Measurements from ENCODE around the gene DPPA4. TPM values are rescaled to one million over a fixed set of nuclear protein-coding genes. Genes with fewer than 3 reads are reported as not detected.

The DPPA4 gene
- total RNA-seq, 5 donors from 2014 or later (not counting 1 experiment from before 2014, with no cell fraction given): 1.1 to 4.4 (median 1.5) TPM

GRCh38 chr3:109330405-109330804, 6.9 kb downstream of the DPPA4 start:
- Histone ChIP-seq H3K27ac (ENCODE audit: low read length) (no peak overlapping the region), H3K9me3 (no peaks in the 10 kb centered on the region), H3K27me3 (replicated peaks in 1 of 2; ENCODE audit: control insufficient read depth in 2 of 2, extremely low read depth in 1 of 2, insufficient read depth in 2 of 2, low read length in 1 of 2) (peaks cover 0 to 4% of the 10 kb centered on the region in 2 experiments), H3K36me3 (ENCODE audit: control insufficient read depth in 2 of 2, extremely low read depth in 1 of 2, insufficient read depth in 1 of 2, low read length in 1 of 2) (no peaks in the 10 kb centered on the region), H3K4me1 (ENCODE audit: control insufficient read depth in 1 of 2, extremely low read depth in 1 of 2, insufficient read depth in 2 of 2, low read length in 2 of 2) (no peaks in the 10 kb centered on the region), H3K4me3 (ENCODE audit: control insufficient read depth in 1 of 2, extremely low read depth in 1 of 2, low read length in 1 of 2) (no peak overlapping the region)
- no peaks in the 10 kb centered on the region for H3K9me3 Mint-ChIP-seq
- H3K27ac Mint-ChIP-seq: no peak overlapping the region
- peaks cover 0 to 5% (median 0%) of the 10 kb centered on the region in 3 donors for H3K4me1 Mint-ChIP-seq
- peaks cover 4 to 10% of the 10 kb centered on the region in 2 donors for H3K27me3 Mint-ChIP-seq
- POLR2A ChIA-PET: no interaction called here
- DNase-seq (no peak), ATAC-seq (replicated peaks in 1 of 4) (no peak)
- no peaks in the 10 kb centered on the region for H3K36me3 Mint-ChIP-seq
- H3K4me3 Mint-ChIP-seq: no peak overlapping the region
- WGBS (ENCODE audit: insufficient coverage): 88% methylated on average over 4 of the region's 7 CpGs
- CTCF ChIA-PET: no interaction called here

- H3K4me3 ChIP-seq (ENCODE audit: control insufficient read depth in 1 of 2, extremely low read depth in 1 of 2, low read length in 1 of 2): no peak overlapping the region
- H3K9me3 ChIP-seq: no peaks in the 10 kb centered on the region
- H3K27ac Mint-ChIP-seq: no peak overlapping the region
- no peak for ATAC-seq (replicated peaks in 1 of 4)
- H3K4me3 Mint-ChIP-seq: no peak overlapping the region
- H3K36me3 Mint-ChIP-seq: no peaks in the 10 kb centered on the region
- no peaks in the 10 kb centered on the region for H3K9me3 Mint-ChIP-seq
- DNase-seq: no peak
- ChIA-PET POLR2A (no interaction called here), CTCF (no interaction called here)
- no peaks in the 10 kb centered on the region for H3K4me1 ChIP-seq (ENCODE audit: control insufficient read depth in 1 of 2, extremely low read depth in 1 of 2, insufficient read depth in 2 of 2, low read length in 2 of 2)
- peaks cover 0 to 1% of the 10 kb centered on the region in 2 donors for H3K27me3 Mint-ChIP-seq
- H3K4me1 Mint-ChIP-seq: no peaks in the 10 kb centered on the region
- H3K27ac ChIP-seq (ENCODE audit: low read length): no peak overlapping the region
- no peaks in the 10 kb centered on the region for H3K36me3 ChIP-seq (ENCODE audit: control insufficient read depth in 2 of 2, extremely low read depth in 1 of 2, insufficient read depth in 1 of 2, low read length in 1 of 2)
- peaks cover 0 to 5% of the 10 kb centered on the region in 2 experiments for H3K27me3 ChIP-seq (replicated peaks in 1 of 2; ENCODE audit: control insufficient read depth in 2 of 2, extremely low read depth in 1 of 2, insufficient read depth in 2 of 2, low read length in 1 of 2)
- no CpG with 5 or more reads among the region's 3 CpGs for WGBS (ENCODE audit: insufficient coverage)
Measured at GRCh38 chr3:109328202-109328601, 9.1 kb downstream of the DPPA4 start.

GRCh38 chr3:109325657-109326056, 11.7 kb downstream of the DPPA4 start:
- ATAC-seq (replicated peaks in 1 of 4) (no peak), DNase-seq (no peak)
- Mint-ChIP-seq H3K27ac (no peak overlapping the region), H3K36me3 (no peaks in the 10 kb centered on the region), H3K4me3 (no peak overlapping the region), H3K4me1 (no peaks in the 10 kb centered on the region), H3K27me3 (peaks cover 0 to 1% of the 10 kb centered on the region in 2 donors), H3K9me3 (no peaks in the 10 kb centered on the region)
- Histone ChIP-seq H3K4me3 (ENCODE audit: control insufficient read depth in 1 of 2, extremely low read depth in 1 of 2, low read length in 1 of 2) (no peak overlapping the region), H3K36me3 (ENCODE audit: control insufficient read depth in 2 of 2, extremely low read depth in 1 of 2, insufficient read depth in 1 of 2, low read length in 1 of 2) (no peaks in the 10 kb centered on the region), H3K27ac (ENCODE audit: low read length) (no peak overlapping the region), H3K9me3 (no peaks in the 10 kb centered on the region), H3K4me1 (ENCODE audit: control insufficient read depth in 1 of 2, extremely low read depth in 1 of 2, insufficient read depth in 2 of 2, low read length in 2 of 2) (no peaks in the 10 kb centered on the region), H3K27me3 (replicated peaks in 1 of 2; ENCODE audit: control insufficient read depth in 2 of 2, extremely low read depth in 1 of 2, insufficient read depth in 2 of 2, low read length in 1 of 2) (peaks cover 0 to 3% of the 10 kb centered on the region in 2 experiments)
- no CpG with 5 or more reads among the region's 3 CpGs for WGBS (ENCODE audit: insufficient coverage)
- ChIA-PET CTCF (interaction anchor here in 1 of 2 donors (0.6 kb wide), 2 partner anchors 130 to 803 kb away, joined by 3 to 4 read pairs; no protein-coding TSS in a partner anchor), POLR2A (no interaction called here)

- Mint-ChIP-seq H3K36me3 (no peaks in the 10 kb centered on the region), H3K4me3 (no peak overlapping the region), H3K9me3 (no peaks in the 10 kb centered on the region), H3K27me3 (peaks cover 0 to 1% of the 10 kb centered on the region in 2 donors), H3K27ac (no peak overlapping the region), H3K4me1 (no peaks in the 10 kb centered on the region)
- Histone ChIP-seq H3K9me3 (no peaks in the 10 kb centered on the region), H3K4me1 (ENCODE audit: control insufficient read depth in 1 of 2, extremely low read depth in 1 of 2, insufficient read depth in 2 of 2, low read length in 2 of 2) (no peaks in the 10 kb centered on the region), H3K36me3 (ENCODE audit: control insufficient read depth in 2 of 2, extremely low read depth in 1 of 2, insufficient read depth in 1 of 2, low read length in 1 of 2) (no peaks in the 10 kb centered on the region), H3K27ac (ENCODE audit: low read length) (no peak overlapping the region), H3K4me3 (ENCODE audit: control insufficient read depth in 1 of 2, extremely low read depth in 1 of 2, low read length in 1 of 2) (no peak overlapping the region), H3K27me3 (replicated peaks in 1 of 2; ENCODE audit: control insufficient read depth in 2 of 2, extremely low read depth in 1 of 2, insufficient read depth in 2 of 2, low read length in 1 of 2) (peaks cover 0 to 3% of the 10 kb centered on the region in 2 experiments)
- CTCF ChIA-PET: interaction anchor here in 1 of 2 donors (0.6 kb wide), 1 partner anchor 98 kb away, joined by 3 read pairs; no protein-coding TSS in a partner anchor
- ATAC-seq (replicated peaks in 1 of 4) (no peak), DNase-seq (no peak)
- POLR2A ChIA-PET: no interaction called here
- whole genome bisulfite sequencing (ENCODE audit: insufficient coverage): 90% methylated on average over 2 of the region's 5 CpGs
Measured at GRCh38 chr3:109325109-109325508, 12.2 kb downstream of the DPPA4 start.

GRCh38 chr3:109316162-109316730, 21.1 kb downstream of the DPPA4 start, which contains the start of gene DPPA2:
Gene DPPA2, minus strand, starts transcription at chr3:109316517. Its CDS starts 1,975 bp downstream, at chr3:109314542.
- H3K4me1 ChIP-seq (ENCODE audit: control insufficient read depth in 1 of 2, extremely low read depth in 1 of 2, insufficient read depth in 2 of 2, low read length in 2 of 2): no peaks in the 10 kb centered on the region
- H3K4me3 Mint-ChIP-seq: no peak within 1 kb of the TSS
- ATAC-seq (replicated peaks in 1 of 4) (no peak), DNase-seq (no peak)
- H3K27me3 ChIP-seq (replicated peaks in 1 of 2; ENCODE audit: control insufficient read depth in 2 of 2, extremely low read depth in 1 of 2, insufficient read depth in 2 of 2, low read length in 1 of 2): no peaks in the 10 kb centered on the region
- H3K27ac Mint-ChIP-seq: no peak within 1 kb of the TSS
- 94% methylated on average over 10 of the region's 21 CpGs for WGBS (ENCODE audit: insufficient coverage)
- ChIA-PET POLR2A (no interaction called here), CTCF (no interaction called here)
- no peak within 1 kb of the TSS for H3K4me3 ChIP-seq (ENCODE audit: control insufficient read depth in 1 of 2, extremely low read depth in 1 of 2, low read length in 1 of 2)
- no peaks in the 10 kb centered on the region for H3K4me1 Mint-ChIP-seq
- H3K36me3 Mint-ChIP-seq: no peaks in the 10 kb centered on the region
- H3K36me3 ChIP-seq (ENCODE audit: control insufficient read depth in 2 of 2, extremely low read depth in 1 of 2, insufficient read depth in 1 of 2, low read length in 1 of 2): no peaks in the 10 kb centered on the region
- no peaks in the 10 kb centered on the region for H3K9me3 Mint-ChIP-seq
- H3K9me3 ChIP-seq: no peaks in the 10 kb centered on the region
- H3K27ac ChIP-seq (ENCODE audit: low read length): no peak within 1 kb of the TSS
- no peaks in the 10 kb centered on the region for H3K27me3 Mint-ChIP-seq

GRCh38 chr3:109313061-109313460, 24.3 kb downstream of the DPPA4 start:
- H3K36me3 ChIP-seq (ENCODE audit: control insufficient read depth in 2 of 2, extremely low read depth in 1 of 2, insufficient read depth in 1 of 2, low read length in 1 of 2): no peaks in the 10 kb centered on the region
- no peaks in the 10 kb centered on the region for H3K9me3 ChIP-seq
- H3K27me3 ChIP-seq (replicated peaks in 1 of 2; ENCODE audit: control insufficient read depth in 2 of 2, extremely low read depth in 1 of 2, insufficient read depth in 2 of 2, low read length in 1 of 2): no peaks in the 10 kb centered on the region
- Mint-ChIP-seq H3K4me3 (no peak overlapping the region), H3K4me1 (no peaks in the 10 kb centered on the region), H3K27me3 (no peaks in the 10 kb centered on the region), H3K9me3 (peaks cover 0 to 3% (median 0%) of the 10 kb centered on the region in 3 donors), H3K36me3 (no peaks in the 10 kb centered on the region), H3K27ac (no peak overlapping the region)
- POLR2A ChIA-PET: no interaction called here
- ATAC-seq (replicated peaks in 1 of 4) (no peak), DNase-seq (no peak)
- H3K4me1 ChIP-seq (ENCODE audit: control insufficient read depth in 1 of 2, extremely low read depth in 1 of 2, insufficient read depth in 2 of 2, low read length in 2 of 2): no peaks in the 10 kb centered on the region
- CTCF ChIA-PET: no interaction called here
- no peak overlapping the region for H3K4me3 ChIP-seq (ENCODE audit: control insufficient read depth in 1 of 2, extremely low read depth in 1 of 2, low read length in 1 of 2)
- WGBS (ENCODE audit: insufficient coverage): no CpG with 5 or more reads among the region's 1 CpG
- H3K27ac ChIP-seq (ENCODE audit: low read length): no peak overlapping the region

Measured in T-cell (primary cell).